Measurements from ENCODE around the gene FAM209A.

DNA sequence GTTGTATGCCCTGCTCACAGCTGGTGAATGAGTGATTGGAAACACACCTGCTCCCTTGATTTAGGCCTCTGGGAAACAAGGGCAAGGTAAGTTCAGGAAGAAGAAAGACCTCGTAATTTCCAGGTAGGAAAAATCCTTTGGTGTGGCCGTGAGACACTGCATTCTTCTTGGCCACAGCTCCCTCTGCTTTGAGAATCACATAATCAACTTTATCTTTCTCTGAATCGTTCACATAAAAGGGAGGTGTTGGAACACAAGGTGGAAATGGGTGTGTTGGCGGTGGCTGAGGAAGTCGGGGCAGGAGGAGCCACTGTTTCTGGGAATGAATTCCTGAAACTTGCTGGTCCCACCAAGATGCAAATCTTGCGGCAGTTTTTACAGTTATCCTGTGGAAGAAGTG, 34.4 kb downstream of the FAM209A start:
- TF ChIP-seq, protein P1, sequence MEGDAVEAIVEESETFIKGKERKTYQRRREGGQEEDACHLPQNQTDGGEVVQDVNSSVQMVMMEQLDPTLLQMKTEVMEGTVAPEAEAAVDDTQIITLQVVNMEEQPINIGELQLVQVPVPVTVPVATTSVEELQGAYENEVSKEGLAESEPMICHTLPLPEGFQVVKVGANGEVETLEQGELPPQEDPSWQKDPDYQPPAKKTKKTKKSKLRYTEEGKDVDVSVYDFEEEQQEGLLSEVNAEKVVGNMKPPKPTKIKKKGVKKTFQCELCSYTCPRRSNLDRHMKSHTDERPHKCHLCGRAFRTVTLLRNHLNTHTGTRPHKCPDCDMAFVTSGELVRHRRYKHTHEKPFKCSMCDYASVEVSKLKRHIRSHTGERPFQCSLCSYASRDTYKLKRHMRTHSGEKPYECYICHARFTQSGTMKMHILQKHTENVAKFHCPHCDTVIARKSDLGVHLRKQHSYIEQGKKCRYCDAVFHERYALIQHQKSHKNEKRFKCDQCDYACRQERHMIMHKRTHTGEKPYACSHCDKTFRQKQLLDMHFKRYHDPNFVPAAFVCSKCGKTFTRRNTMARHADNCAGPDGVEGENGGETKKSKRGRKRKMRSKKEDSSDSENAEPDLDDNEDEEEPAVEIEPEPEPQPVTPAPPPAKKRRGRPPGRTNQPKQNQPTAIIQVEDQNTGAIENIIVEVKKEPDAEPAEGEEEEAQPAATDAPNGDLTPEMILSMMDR (IDR thresholded peaks at IDR 0.05): no peak
- no peak for TF ChIP-seq EZH2 (IDR thresholded peaks at IDR 0.05; ENCODE audit: borderline replicate concordance, insufficient read depth, low read depth, low read length, poor library complexity, severe bottlenecking)

Measured in B cell (primary cell).